Measurements from ENCODE around the gene INHBE.

- no peak for TF ChIP-seq CTCF (IDR thresholded peaks at IDR 0.05)
- TF ChIP-seq POLR2A (IDR thresholded peaks at IDR 0.05), result no peak
These were observed 35.6 kb upstream of the INHBE start for GRCh38 chr12:57419495-57419894.

Data from uterus (tissue), 2 donors.